ENCODE data around the gene FCN3.

Gene FCN3

DNA sequence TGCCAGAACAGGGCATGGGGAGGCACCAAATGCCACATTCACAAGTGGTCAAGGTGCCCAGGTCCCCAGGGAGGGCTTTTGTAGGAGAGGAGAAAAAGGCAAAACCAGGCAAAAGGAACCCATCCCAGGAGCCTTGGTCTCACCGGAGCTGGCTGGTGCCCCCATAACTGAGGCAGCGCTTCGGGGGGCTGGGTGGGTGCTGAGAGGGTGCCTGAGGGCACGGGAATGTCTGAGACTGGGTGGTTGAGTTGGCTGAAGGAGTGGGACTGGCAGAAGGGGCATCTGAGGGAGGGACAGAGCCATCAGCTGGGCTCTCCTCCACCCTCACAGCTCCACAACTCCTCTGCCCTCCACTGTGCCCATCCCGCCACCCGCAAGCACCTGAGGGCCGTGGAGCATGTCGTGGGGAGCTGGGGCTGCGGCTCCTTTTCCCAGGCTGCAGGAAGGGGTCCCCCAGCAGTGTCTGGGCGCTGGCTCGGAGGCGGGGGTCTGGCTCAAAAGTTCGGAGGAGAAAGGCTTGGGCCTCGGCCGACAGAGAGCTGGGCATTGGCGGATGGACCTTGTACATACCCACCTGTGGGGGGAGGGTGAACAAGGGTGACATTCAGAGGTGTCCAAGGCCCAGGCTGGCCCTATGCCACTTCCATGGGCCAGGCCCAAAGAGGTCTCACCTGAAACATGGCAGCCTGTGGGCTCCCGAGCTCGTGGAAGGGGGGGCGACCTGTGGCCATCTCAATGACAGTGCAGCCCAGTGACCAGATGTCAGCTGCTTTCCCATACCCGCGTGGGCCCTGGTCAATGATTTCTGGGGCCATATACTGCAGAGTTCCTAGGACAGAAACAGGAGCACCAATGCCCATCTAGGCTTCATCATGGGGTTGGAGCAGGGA lies 16.3 kb downstream of the FCN3 start:
- DNase-seq (ENCODE audit: low read depth), result no peak

- DNase-seq (ENCODE audit: low read depth), result peak; percentile 58
Measured at GRCh38 chr1:27357281-27358037, 17.2 kb downstream of the FCN3 start.

GRCh38 chr1:27356619-27357280 lies 17.9 kb downstream of the FCN3 start:
- no peak for DNase-seq (ENCODE audit: low read depth)

DNA sequence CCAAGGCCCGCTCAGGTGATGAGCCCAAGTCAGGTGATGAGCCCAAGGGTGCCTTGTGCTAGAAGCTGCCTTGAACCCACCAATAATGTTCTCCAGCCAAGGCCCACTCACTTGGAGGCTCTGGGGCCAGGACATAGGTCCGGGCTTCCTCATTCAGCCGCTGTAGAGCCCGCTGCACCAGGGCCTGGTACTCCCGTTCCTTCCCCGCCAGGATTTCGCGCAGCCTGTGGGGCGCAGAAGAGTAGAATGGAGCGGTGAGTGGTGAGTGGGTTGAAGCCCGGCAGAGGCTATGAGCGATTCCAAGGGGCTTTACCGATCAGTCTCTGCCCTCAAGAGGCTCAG lies 18.4 kb downstream of the FCN3 start:
- no peak for DNase-seq (ENCODE audit: low read depth)

- no peak for DNase-seq (ENCODE audit: low read depth)
Measured at GRCh38 chr1:27355683-27356082, 18.9 kb downstream of the FCN3 start.

DNA sequence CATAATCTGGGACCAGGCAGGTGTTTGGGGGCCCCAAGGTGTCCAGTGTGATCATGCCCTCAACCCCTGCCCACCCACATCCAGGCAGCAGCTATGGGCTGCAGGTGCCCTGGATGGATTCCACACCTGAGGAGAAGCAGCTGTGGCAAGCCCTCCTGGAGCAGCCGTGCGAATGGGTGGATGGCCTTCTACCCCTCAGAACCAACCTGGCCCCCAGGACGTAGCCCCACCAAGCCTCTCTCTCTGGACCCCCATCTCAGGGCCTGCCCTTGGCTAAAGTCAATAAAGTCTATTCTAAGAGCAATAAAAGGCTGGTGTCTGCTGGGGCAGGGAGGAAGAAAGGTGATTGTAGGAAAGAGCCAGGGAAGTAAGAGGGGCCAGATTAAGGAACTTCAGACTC lies 21.0 kb downstream of the FCN3 start:
- no peak for DNase-seq (ENCODE audit: low read depth)

GRCh38 chr1:27353166-27353565 lies 21.5 kb downstream of the FCN3 start:
- DNase-seq (ENCODE audit: low read depth), result no peak

DNA sequence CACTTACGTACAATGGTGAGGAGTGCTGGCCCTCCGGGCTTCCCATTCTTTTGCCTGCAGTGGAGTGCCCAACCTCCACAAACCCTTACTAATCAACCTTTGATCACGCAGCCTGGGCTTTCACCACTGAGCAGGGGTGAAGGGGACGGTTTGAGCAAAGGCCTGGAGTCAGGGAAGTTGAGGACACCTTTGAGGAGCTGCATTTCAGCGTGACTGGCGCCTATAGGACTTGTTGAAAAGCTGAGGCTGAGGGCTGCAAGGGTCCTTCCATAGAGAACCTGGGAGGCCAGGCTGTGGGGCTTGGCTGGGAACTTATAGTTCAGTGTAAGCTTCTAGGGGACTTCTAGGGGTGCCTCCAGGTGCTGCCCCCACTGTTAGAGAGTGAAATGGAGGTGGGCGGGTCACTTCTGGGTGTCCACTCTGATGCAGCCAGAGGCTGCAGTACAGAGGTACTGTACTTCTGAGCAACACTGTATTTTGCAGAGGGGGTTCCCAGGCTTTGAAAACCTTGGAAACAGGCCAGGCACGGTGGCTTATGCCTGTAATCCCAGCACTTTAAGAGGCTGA lies 23.0 kb downstream of the FCN3 start:
- DNase-seq (ENCODE audit: low read depth), result no peak

- DNase-seq (ENCODE audit: low read depth), result no peak
Measured at GRCh38 chr1:27350663-27351540, 23.7 kb downstream of the FCN3 start.

GRCh38 chr1:27349784-27350662 lies 24.6 kb downstream of the FCN3 start:
- no peak for DNase-seq (ENCODE audit: low read depth)

GRCh38 chr1:27348861-27349783 lies 25.5 kb downstream of the FCN3 start:
- DNase-seq (ENCODE audit: low read depth), result no peak

- DNase-seq (ENCODE audit: low read depth), result no peak
Measured at GRCh38 chr1:27346991-27347624, 27.5 kb downstream of the FCN3 start.

DNA sequence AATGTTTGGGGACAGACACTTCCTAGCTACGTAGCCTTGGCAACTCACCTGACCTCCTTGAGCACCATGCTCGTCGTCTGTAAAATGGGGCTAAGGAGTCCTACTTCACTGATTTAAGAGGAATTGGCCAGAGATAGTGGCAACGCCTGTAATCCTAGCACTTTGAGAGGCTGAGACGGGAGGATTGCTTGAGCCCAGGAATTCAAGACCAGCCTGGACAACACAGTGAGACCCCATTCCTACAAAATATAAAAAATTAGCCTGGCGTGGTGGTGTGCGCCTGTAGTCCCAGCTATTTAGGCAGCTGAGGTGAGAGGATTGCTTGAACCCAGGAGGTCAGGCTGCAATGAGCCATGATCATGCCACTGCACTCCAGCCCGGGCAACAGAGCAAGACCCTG lies 28.3 kb downstream of the FCN3 start:
- DNase-seq (ENCODE audit: low read depth), result no peak

DNA sequence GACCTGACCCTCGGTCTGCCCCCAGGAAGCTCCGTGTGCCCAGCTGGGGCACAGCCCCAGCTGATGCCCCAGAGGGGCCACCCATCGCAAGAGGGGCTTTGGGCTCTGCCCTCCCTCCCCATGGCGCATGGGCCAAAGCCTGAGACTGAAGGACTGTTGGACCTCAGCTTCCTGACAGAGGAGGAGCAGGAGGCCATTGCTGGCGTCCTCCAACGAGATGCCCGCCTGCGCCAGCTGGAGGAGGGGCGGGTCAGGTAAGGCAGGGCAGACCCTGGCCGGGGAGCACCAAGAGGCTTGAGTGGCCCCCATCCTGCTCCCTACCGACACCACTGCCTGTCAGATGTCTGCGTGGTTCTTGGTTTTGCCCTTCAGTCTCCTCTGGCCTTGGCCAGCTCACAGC lies 29.4 kb downstream of the FCN3 start:
- DNase-seq (ENCODE audit: low read depth), result no peak

DNA sequence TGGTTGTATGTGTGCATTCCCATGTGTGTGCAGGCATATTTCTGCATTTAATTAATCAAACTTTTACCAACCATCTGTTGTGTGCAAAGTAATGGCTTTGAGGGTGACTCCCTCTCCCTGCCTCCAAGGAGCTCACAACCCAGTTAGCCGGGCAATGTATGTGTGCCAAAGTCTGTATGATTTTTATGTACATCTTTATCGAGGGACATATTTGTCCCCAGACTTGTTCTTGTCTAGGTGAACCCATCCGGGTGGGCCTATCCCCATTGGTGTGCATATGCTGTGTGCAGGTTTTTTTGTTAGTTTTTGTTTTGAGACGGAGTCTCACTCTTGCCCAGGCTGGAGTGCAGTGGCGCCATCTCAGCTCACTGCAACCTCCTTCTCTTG lies 31.0 kb downstream of the FCN3 start:
- DNase-seq (ENCODE audit: low read depth), result no peak

GRCh38 chr1:27342778-27343638 lies 31.6 kb downstream of the FCN3 start:
- peak; percentile 95 for DNase-seq (ENCODE audit: low read depth)

DNA sequence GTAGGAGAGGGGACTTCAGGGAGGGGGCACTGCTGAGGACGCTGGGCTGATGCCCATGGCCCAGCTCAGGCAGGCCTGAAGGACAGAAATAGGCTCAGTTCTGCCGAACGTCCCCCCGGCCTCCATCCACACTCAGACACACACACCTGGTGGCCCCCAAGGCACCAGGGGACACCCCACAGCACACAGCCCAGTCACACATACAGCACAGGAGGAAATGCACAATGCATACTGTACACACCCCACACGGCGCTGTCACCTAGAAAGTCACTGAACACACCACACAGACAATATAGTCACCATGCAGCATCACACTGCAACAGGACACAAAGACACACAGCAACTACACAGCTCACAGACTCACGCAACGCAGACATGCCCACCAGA lies 32.2 kb downstream of the FCN3 start:
- DNase-seq (ENCODE audit: low read depth), result no peak
